OCI-M1 (cell line): ENCODE results near the gene TFB1M.
"Not testable (repeated sequence)": the region's sequence is repeated elsewhere in the genome, so short reads cannot be mapped to it uniquely, and the experiment has no call there.

Experiments
- DNase-seq: peaks from one replicate; lab custom pipeline; 2025; lab: John Stamatoyannopoulos, UW

Gene TFB1M

DNA sequence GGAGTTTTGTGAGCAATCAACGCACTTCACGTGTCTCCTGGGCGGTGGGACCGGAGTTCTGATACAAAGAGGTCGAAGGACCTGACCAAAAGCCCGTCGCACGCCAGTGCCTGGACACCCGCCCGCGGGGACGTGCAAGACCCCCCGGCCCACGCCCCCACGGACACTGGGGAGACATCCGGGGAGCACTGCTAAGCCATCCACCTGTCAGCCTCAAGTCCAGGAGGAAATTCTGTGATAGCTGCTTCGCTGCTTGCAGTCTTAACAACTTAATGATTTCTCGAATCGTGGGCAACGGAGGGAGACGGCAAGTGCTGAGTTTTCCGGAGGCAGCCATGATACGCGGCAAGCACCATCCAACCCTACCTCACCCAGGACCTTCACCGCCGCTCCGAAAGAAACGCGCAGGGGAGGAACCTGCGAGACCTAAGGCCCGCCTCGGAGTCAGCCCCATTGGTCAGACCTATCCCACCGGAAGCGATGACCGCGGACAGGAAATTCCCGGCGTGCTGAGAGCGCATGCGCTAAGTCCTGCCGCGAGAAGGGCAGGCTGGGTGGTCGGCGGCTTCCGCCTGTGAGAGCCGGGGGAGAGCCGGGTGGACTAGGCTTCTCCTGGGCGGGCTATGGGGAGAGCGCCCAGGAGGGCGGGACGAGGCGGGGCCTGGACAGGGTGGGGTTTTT is at the start of gene TFB1M:
TSS of gene TFB1M (minus strand) at position 393 of the 681 bp plus-strand sequence. CDS start at position 337, 56 bp downstream.
- peak; percentile 100 for DNase-seq

DNA sequence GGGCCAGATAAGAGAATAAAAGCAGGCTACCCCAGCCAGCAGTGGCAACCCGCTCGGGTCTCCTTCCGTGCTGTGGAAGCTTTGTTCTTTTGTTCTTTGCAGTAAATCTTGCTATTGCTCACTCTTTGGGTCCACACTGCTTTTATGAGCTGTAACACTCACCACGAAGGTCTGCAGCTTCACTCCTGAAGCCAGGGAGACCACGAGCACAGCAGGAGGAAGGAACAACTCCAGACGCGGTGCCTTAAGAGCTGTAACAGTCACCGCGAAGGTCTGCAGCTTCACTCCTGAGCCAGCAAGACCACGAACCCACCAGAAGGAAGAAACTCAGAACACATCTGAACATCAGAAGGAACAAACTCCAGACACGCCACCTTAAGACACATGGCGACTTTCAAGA is 49.7 kb upstream of the TFB1M start:
- not testable (repeated sequence) for DNase-seq

DNA sequence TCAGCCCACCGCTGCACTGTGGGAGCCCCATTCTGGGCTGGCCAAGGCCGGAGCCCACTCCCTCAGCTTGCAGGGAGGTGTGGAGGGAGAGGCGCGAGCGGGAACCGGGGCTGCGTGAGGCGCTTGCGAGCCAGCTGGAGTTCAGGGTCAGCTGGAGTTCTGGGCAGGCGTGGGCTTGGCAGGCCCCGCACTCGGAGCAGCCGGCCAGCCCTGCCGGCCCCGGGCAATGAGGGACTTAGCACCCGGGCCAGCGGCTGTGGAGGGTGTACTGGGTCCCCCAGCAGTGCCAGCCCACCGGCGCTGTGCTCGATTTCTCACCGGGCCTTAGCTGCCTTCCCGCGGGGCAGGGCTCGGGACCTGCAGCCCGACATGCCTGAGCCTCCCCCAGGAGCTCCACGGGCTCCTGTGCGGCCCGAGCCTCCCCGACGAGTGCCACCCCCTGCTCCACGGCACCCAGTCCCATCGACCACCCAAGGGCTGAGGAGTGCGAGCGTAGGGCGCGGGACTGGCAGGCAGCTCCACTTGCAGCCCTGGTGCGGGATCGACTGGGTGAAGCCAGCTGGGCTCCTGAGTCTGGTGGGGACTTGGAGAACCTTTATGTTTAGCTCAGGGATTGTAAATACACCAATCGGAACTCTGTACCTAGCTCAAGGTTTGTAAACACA is 48.8 kb upstream of the TFB1M start:
- not testable (repeated sequence) for DNase-seq

DNA sequence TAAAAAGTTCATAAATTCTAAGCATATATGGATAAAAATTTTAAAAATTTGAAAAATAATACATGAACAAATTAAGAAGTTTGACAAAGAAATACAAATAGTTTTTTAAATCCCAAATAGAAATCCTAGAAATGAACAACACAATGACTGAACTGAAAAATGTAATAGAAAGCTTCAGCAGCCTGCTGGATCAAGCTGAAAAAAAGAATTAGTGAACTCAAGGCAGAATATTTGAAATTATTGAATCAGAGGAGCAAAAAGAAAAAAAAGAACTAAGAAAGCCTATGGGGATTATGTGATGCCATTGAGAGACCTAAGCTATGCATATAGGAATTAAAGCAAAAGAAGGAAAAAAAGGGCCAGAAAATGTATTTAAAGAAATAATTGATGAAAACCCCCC is 39.9 kb upstream of the TFB1M start:
- DNase-seq, result peak; percentile 14

DNA sequence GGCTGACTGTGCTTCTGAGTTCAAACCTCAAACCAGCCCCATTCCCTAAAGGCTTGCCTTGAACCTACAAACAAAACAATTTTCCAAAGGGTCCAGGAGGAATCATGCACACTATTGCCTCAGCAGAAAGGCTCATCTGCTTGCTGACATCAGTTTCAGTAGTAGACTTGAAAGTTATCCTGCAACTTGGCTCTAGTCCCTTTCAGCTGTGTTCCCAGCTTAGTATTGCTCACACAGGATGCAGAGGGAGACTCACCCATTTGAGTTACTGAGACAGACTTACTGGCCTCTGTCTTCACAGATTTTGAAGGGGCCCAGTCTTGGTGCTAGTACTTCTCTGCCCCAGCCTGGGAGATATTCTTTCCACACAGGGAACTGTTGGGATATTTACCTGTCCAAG is 38.5 kb upstream of the TFB1M start:
- DNase-seq, result no peak

DNA sequence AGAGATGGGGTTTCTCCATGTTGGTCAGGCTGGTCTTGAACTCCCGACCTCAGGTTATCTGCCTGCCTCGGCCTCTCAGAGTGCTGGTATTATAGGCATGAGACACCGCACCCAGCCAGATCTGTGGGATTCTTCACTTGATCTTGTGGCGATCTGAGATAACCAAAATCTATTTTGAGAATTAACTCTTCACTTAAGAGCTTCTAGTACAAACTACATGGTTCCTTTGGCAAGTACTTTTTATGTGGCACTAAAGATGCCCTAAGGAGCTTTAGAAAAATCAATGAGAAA is 37.8 kb upstream of the TFB1M start:
- no peak for DNase-seq

DNA sequence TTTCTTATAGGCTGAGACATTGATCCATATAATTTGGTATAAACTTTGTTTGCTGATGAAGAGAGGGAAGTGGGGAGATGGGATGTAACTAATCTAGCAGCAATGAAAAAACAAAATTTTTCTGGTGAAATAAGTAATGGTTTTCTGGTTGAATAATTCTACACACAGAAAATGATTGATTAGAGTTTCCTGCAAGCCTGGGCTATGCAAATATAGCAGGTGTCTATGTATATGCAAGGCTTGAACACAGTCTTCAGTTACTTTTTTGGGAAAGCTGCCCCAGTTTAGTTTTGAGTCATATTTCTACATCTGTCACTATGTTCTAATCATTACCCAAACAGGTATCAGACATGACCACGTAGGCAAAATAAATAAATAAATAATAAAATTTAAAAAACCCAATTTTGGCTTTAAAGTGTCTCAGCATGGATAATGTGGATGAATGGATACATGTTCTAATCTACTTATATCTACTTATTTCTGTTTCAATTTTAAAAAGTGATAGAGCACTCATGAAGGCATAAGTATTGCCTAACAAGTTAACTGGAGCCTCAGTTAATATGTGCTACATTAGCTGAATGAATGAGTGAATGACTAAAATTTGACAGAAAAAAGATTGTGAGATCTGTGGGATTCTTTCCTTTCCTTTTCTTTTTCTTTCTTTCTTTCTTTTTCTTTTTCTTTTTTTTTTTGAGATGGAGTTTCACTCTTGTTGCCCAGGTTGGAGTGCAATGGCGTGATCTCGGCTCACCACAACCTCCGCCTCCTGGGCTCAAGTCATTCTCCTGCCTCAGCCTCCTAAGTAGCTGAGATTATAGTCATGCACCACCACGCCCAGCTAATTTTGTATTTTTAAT is 37.2 kb upstream of the TFB1M start:
- no peak for DNase-seq

DNA sequence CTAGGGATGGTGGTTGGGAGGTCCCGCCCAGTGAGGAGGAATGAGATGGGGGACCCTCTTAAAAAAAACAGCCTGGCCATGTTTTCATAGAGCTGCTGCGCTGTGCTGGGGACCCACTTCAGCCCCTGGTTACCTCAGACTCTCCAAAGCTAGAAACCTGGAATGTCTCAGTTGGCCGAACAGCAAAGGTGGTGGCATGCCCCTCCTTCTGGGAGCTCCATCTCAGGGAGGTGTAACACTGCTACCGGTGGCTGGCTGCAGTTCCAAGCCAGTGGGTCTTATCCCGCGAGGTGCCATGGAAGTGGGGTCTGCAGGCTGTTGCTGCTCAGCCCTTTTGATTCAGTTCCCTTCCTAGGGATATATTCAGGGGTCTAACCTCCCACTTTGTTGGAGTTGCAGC is 35.7 kb upstream of the TFB1M start:
- no peak for DNase-seq

DNA sequence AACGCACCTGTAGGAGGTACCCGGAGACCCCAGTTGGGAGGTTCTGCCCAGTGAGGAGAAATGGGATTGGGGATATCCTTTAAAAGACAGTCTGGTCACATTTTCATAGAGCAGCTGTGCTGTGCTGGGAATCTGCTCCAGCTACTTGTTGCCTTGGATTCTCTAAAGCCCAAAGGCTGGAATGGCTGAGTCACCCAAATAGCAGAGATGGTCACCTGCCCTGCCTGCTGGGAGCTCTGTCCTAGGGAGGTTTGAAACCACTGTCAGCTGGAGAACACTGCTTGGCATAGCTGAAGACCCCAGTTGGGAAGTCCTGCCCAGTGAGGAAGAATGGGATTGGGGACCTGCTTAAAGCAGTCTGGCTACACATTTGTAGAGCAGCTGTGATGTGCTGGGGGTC is 34.8 kb upstream of the TFB1M start:
- DNase-seq, result no peak

DNA sequence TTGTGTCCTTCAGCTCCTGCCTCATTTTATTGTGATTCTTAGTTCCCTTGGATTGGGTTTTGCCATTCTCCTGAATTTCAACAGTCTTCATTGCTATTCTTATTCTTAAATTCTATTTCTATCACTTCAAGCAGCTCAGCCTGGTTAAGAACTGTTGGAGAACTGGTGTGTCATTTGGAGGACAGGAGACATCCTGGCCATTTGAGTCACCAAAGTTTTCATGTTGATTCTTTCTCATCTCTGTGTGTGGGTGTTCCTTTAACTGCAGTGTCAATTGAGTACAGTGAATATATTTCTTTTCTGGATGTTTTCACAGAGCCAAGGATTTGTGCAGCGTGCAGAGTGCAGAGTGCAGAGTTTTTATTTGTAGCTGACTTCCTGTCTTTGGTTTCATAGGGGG is 33.5 kb upstream of the TFB1M start:
- no peak for DNase-seq

DNA sequence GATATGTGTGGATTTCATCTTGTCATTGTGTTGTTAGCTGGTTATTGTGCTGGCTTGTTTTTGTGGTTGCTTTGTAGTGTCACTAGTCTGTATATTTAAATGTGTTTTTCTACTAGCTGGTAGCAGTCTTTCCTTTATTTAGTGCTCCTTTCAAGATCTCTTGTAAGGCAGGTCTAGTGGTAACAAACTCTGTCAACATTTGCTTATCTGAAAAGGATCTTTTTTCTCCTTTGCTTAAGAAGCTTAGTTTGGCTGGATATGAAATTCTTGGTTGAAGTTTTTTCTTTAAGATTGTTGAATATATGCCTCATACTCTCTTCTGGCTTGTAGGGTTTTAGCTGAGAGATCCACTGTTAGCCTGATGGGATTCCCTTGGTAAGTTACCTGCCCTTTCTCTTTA is 32.7 kb upstream of the TFB1M start:
- DNase-seq, result no peak

DNA sequence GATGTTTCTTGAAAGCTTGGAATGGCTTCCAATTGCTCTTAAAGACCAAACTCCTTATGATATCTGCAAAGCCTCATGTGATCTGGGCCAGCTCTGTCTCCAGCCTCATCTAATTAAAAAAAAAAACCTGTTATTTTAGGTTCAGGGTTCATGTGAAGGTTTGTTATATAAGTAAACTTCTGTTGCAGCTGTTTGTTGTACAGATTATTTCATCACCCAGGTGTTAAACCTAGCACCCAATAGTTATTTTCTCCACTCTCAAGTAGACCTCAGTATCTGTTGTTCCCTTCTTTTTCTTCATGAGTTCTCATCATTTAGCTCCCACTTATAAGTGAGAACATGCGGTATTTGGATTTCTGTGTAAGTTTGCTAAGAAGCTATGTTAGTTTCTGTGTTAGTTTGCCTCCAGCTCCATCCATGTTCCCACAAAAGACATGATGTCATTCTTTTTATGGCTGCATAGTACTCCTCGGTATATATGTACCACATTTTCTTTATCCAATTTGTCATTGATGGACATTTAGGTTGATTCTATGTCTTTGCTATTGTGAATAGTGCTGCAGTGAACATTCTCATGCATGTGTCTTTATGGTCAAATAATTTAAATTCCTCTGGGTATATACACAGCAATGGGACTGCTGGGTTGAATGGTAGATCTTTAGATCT is 30.2 kb upstream of the TFB1M start:
- DNase-seq, result no peak

DNA sequence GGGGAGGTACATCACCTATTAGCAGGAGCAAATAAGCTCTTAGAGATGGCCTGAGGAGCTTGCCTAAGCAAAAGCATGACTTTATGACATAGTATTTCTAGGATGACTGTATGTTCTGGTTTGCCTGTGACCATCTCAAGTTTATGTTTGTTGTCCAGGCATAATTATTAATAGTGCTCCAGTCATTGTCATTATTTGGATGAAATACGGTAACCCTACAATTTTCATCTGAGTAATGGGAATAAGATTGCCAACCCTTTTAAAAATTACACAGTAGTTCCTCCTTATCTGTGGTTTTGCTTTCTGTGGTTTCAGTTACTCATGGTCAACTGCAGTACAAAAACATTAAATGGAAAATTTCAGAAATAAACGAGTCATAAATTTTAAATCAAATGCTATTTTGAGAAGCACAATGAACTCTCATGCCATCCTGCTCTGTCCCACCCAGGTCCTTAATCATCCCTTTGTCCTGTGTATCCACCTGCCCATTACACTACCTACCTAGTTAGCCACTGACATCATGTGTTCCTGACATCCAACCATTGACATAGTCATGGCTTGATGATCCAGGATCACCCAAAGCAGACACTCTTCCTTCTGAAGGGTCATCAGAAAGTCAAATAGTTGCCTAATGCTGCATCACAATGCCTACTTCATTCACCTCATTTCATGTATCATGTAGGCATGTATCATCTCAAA is 27.0 kb upstream of the TFB1M start:
- DNase-seq, result peak; percentile 72

DNA sequence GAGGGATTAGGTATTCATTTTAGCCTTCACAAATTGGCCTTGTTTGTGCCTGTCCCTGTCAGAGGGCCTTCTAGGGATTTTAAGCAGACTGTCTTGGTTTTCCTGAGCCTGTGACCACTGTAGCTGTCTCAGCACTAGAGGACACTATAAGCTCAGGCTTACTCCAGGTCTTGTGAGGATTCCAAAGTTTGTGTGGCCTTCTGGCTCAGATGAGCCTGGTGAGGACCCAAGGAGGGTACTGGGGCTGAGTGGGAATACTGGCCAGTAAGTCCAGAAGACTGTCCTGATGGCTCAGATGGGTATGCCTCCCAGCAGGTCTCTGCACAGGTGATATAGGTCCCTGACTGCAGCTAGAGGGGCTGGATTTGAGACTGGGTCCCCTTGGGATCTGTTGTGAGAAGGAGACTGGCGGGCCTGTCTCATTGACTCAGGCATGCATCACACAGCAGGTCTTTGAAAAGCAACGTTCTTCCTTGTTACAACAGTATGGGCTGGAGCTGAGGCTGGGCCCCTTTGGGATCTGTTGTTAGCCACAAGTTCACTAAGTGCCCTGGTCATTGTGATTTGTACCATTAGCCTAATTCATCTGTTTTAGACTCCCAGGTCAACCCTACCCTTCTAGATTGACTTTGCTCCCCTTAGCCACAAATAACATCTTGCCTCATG is 26.3 kb upstream of the TFB1M start:
- peak; percentile 56 for DNase-seq

DNA sequence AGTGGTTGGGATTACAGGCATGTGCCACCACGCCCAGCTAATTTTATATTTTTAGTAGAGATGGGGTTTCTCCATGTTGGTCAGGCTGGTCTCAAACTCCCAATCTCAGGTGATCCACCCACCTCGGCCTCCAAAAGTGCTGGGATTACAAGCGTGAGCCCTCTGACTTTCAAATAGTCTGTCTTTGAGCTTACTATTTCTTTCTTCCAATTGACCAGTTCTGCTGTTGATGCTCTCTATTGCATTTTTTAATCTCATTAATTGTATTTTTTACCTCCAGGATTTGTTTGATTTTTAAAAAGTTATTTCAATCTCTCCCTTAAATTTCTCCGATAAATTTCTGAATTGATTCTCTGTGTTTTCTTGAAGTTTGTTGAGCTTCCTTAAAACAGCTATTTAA is 25.6 kb upstream of the TFB1M start:
- not testable (repeated sequence) for DNase-seq

DNA sequence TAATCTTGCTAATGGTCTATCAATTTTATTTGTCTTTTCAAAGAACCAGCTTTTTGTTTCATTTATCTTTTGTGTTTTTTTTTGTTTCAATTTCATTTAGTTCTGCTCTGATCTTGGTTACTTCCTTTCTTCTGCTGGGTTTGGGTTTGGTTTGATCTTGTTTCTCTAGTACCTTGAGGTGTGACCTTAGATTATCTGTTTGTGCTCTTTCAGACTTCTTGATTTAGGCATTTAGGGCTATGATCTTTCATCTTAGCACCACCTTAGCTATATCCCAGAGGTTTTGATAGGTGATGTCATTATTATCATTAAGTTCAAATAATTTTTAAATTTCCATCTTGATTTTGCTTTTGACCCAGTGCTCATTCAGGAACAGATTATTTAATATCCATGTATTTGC is 24.0 kb upstream of the TFB1M start:
- DNase-seq, result not testable (repeated sequence)

DNA sequence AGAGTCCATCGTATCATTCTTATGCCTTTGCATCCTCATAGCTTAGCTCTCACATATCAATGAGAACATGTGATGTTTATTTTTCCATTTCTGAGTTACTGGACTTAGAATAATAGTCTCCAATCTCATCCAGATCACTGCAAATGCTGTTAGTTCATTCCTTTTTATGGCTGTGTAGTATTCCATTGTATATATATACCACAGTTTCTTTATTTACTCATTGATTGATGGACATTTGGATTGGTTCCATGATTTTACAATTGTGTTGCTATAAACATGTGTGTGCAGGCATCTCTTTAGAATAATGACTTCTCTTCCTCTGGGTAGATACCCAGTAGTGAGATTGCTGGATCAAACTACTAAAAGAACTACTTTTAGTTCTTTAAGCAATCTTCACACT is 21.0 kb upstream of the TFB1M start:
- DNase-seq, result no peak

DNA sequence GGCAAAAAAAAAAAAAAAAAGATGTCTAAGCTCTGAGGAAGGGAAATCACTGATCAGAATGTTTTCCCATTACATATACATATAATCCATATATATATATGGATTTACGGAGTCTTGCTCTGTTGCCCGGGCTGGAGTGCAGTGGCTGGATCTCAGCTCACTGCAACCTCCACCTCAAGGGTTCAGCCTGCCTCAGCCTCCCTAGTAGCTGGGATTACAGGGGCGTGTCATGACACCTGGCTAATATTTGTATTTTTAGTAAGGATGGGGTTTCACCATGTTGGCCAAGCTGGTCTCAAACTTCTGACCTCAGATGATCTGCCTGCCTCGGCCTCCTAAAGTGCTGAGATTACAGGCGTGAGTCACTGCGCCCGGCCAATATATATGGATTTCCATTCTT is 19.8 kb upstream of the TFB1M start:
- not testable (repeated sequence) for DNase-seq

DNA sequence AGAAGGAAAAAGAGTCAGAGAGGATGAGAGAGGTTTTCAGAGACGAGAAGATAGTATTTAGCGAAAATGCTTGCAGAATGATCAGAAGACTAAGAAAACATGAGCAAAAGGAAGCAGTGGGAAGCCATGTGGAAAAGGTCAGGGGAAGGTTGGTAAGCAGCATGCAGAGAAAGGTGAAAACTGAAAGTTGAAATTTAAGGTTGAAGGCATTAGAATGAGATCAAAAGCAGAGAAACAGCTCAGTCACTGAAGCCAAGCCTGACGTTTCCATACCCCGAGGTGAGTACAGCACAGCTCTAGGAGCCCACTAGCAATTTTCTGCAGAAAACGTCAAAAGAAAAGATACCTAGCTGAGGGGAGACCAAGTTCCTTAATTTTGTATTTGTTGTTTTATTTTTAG is 19.1 kb upstream of the TFB1M start:
- no peak for DNase-seq

DNA sequence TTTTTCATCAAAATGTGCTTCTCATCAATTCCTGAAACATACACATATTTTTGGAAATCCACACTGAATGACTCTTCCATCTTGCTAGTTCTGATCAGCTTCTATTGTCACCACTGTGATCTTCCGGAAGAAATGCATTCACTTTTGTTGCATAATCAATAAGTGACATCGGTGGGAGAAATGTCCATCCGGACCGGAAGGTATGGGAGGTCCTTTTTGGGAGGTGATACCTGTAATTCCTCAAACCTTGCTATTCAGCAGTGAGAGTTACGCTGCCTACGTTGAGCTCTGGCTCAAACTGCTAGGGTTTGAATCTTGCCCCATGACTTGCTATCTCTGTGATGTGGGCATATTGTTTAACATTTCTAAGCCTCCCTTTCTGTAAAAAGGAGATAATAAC is 16.6 kb upstream of the TFB1M start:
- peak; percentile 29 for DNase-seq

DNA sequence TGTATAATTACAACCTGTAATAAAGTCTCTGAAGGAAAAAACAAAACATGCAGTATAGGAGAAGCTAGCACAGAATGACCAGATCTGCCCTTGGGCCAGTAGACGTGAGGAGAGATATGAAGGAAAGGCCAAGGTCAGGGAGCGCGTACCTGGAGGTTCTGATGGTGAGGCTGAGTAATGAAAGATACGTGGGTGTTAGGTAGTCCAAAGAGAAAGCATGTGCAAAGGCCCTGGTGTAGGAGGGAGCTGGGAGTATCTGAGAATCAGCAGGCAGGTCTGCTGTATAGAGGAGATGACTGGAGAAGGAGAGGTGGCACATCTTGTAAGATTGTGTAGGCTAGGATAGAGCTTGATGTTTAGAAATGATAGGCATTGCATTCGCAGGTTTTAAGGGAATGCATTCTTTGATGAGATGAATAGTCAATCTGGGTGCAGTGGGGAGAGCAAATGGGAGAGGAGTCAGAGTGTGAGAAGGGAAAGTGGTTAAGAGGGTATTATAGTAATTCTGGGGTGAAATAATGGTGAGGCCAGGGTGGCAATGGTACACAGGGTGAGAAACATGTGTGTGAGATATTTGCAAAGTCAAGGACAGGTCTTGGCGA is 15.9 kb upstream of the TFB1M start:
- no peak for DNase-seq
